Caco-2 (cell line): ENCODE data around the gene CCDC30. TPM values are rescaled to one million over a fixed set of nuclear protein-coding genes. Genes with fewer than 3 reads are reported as not detected.

Experiments
- BruUV-seq: library from RNA; stranded (reverse); fragments of 400-500 nt; replicated peaks from 2 replicates; lab custom pipeline; 2021; lab: Mats Ljungman, UMichigan
- CTCF ChIA-PET: fragments of 300-600 bp; sonication (Branson Sonifier 250); formaldehyde crosslinking; loops from one replicate; lab custom pipeline; 2022; ENCODE audit warnings: antibody characterized with exemption; lab: Charles Lee
- POLR2A ChIA-PET: fragments of 300-600 bp; sonication (Branson Sonifier 250); formaldehyde crosslinking; loops from one replicate; lab custom pipeline; 2022; ENCODE audit warnings: antibody characterized with exemption; lab: Charles Lee
- DNase-seq, 2 experiments: peaks; one replicate each; pipeline versions ENCODE4 v3.0.0 to v3.0.0-alpha.2; 2020 to 2022
- H3K27me3 ChIP-seq: replicated peaks from 2 replicates; pipeline ENCODE4 v1.6.0; 2011; ENCODE audit warnings: low read length; ENCODE audit not compliant: control insufficient read depth, insufficient read depth
- H3K36me3 ChIP-seq: 2 replicates; pipeline ENCODE4 v1.5.1; 2011; ENCODE audit warnings: low read length; ENCODE audit not compliant: control insufficient read depth, insufficient read depth
- H3K4me1 ChIP-seq: fragments of 250-450 bp; sonication (Bioruptor Pico); 2 replicates; pipeline ENCODE4 v1.5.1; 2020; ENCODE audit warnings: mild to moderate bottlenecking
- H3K4me3 ChIP-seq: 2 replicates; pipeline ENCODE4 v1.5.1; 2011; ENCODE audit warnings: low read depth, mild to moderate bottlenecking, control low read depth, low read length
- H3K9me3 ChIP-seq: fragments of 250-450 bp; sonication (Bioruptor Pico); 2 replicates; pipeline ENCODE4 v1.5.1; 2020; ENCODE audit warnings: mild to moderate bottlenecking, moderate library complexity
- H3K27ac Mint-ChIP-seq: one replicate; pipeline ENCODE4 v1.8.0; 2022; ENCODE audit warnings: mixed read lengths; ENCODE audit not compliant: unreplicated experiment
- H3K27me3 Mint-ChIP-seq: one replicate; pipeline ENCODE4 v1.8.0; 2022; ENCODE audit warnings: mixed read lengths; ENCODE audit not compliant: insufficient read depth, unreplicated experiment
- H3K36me3 Mint-ChIP-seq: one replicate; pipeline ENCODE4 v1.8.0; 2022; ENCODE audit warnings: mild to moderate bottlenecking, mixed read lengths; ENCODE audit not compliant: insufficient read depth, unreplicated experiment
- H3K4me1 Mint-ChIP-seq: one replicate; pipeline ENCODE4 v1.8.0; 2022; ENCODE audit warnings: low read depth, mixed read lengths; ENCODE audit not compliant: unreplicated experiment
- H3K4me3 Mint-ChIP-seq: one replicate; pipeline ENCODE4 v1.8.0; 2022; ENCODE audit warnings: mild to moderate bottlenecking, moderate library complexity, mixed read lengths; ENCODE audit not compliant: unreplicated experiment
- H3K9me3 Mint-ChIP-seq: one replicate; pipeline ENCODE4 v1.8.0; 2022; ENCODE audit warnings: mixed read lengths; ENCODE audit not compliant: unreplicated experiment
- intact Hi-C: fragments of 100-400 bp; cut with micrococcal nuclease; formaldehyde crosslinking; loops from one replicate; pipeline ENCODE4 v1.10.0; 2022; ENCODE audit not compliant: unreplicated experiment
- total RNA-seq: library from RNA; stranded (reverse); gene quantifications from 2 replicates; pipeline ENCODE4 v1.2.3, GENCODE V29; 2022
- TF ChIP-seq, protein P1 (sequence below), 2 experiments: fragments of 200-600 bp in 1 of 2; IDR thresholded peaks; 1 replicate in 1 of 2; 2 replicates in 1 of 2; pipeline versions ENCODE4 v1.5.1 to v1.8.0; 2011 to 2022; ENCODE audit warnings: antibody characterized with exemption in 1 of 2, control low read depth in 1 of 2, inconsistent platforms in 1 of 2, low read depth in 1 of 2, low read length in 1 of 2, mild to moderate bottlenecking in 1 of 2, moderate library complexity in 1 of 2; ENCODE audit not compliant: insufficient read depth in 1 of 2, severe bottlenecking in 1 of 2, unreplicated experiment in 1 of 2

Gene CCDC30
- total RNA-seq, 1 experiment from 2014 or later, result 1.3 TPM

DNA sequence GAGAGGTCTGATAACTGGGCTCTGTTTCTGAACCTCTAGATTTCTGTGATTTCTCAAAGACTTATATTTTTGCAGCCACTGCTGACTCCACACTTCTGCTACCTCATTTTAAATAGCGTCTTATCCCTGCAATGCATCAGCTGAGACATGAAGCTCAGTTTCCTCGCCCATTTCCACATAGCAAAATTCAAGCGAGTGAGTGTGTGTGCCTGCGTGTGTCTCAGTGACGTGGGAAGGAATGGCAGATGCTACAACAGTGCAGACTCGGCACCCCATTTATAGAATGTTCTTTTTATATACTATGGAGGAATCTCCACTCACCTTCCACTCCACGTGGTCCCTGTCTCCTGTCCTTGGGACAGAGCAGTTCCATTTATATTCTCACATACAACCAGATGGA lies 43.0 kb upstream of the CCDC30 start:
- intact Hi-C loops, result no loop called here
- Mint-ChIP-seq H3K4me1 (no peaks in the 10 kb centered on the region), H3K36me3 (no peaks in the 10 kb centered on the region), H3K27me3 (no peaks in the 10 kb centered on the region), H3K27ac (no peak overlapping the region), H3K9me3 (no peaks in the 10 kb centered on the region), H3K4me3 (no peak overlapping the region)
- Histone ChIP-seq H3K36me3 (no peaks in the 10 kb centered on the region), H3K9me3 (no peaks in the 10 kb centered on the region), H3K27me3 (no peaks in the 10 kb centered on the region), H3K4me3 (no peak overlapping the region), H3K4me1 (no peaks in the 10 kb centered on the region)
- TF ChIP-seq, protein P1, sequence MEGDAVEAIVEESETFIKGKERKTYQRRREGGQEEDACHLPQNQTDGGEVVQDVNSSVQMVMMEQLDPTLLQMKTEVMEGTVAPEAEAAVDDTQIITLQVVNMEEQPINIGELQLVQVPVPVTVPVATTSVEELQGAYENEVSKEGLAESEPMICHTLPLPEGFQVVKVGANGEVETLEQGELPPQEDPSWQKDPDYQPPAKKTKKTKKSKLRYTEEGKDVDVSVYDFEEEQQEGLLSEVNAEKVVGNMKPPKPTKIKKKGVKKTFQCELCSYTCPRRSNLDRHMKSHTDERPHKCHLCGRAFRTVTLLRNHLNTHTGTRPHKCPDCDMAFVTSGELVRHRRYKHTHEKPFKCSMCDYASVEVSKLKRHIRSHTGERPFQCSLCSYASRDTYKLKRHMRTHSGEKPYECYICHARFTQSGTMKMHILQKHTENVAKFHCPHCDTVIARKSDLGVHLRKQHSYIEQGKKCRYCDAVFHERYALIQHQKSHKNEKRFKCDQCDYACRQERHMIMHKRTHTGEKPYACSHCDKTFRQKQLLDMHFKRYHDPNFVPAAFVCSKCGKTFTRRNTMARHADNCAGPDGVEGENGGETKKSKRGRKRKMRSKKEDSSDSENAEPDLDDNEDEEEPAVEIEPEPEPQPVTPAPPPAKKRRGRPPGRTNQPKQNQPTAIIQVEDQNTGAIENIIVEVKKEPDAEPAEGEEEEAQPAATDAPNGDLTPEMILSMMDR (IDR thresholded peaks at IDR 0.05; ENCODE audit: insufficient read depth in 1 of 2, low read depth in 1 of 2, low read length in 1 of 2, severe bottlenecking in 1 of 2, unreplicated experiment in 1 of 2), result no peak
- no peak for DNase-seq
- POLR2A ChIA-PET, result no interaction called here
- CTCF ChIA-PET, result no interaction called here
- no TSS peak for BruUV-seq

GRCh38 chr1:42420911-42421585 lies 42.0 kb upstream of the CCDC30 start:
- BruUV-seq, result no TSS peak
- Mint-ChIP-seq H3K4me3 (no peak overlapping the region), H3K27ac (no peak overlapping the region), H3K9me3 (no peaks in the 10 kb centered on the region), H3K36me3 (no peaks in the 10 kb centered on the region), H3K4me1 (no peaks in the 10 kb centered on the region), H3K27me3 (no peaks in the 10 kb centered on the region)
- H3K9me3 ChIP-seq, result no peaks in the 10 kb centered on the region
- ChIA-PET POLR2A (no interaction called here), CTCF (no interaction called here)
- TF ChIP-seq, protein P1 (IDR thresholded peaks at IDR 0.05; ENCODE audit: insufficient read depth in 1 of 2, low read depth in 1 of 2, low read length in 1 of 2, severe bottlenecking in 1 of 2, unreplicated experiment in 1 of 2), result no peak
- H3K36me3 ChIP-seq, result no peaks in the 10 kb centered on the region
- intact Hi-C loops, result no loop called here
- no peaks in the 10 kb centered on the region for H3K27me3 ChIP-seq
- H3K4me1 ChIP-seq, result no peaks in the 10 kb centered on the region
- no peak overlapping the region for H3K4me3 ChIP-seq
- no peak for DNase-seq

- H3K27me3 Mint-ChIP-seq, result no peaks in the 10 kb centered on the region
- no peak overlapping the region for H3K27ac Mint-ChIP-seq
- no peak overlapping the region for H3K4me3 Mint-ChIP-seq
- ChIA-PET POLR2A (no interaction called here), CTCF (no interaction called here)
- DNase-seq, result no peak
- Histone ChIP-seq H3K36me3 (no peaks in the 10 kb centered on the region), H3K4me1 (no peaks in the 10 kb centered on the region), H3K4me3 (no peak overlapping the region), H3K27me3 (no peaks in the 10 kb centered on the region), H3K9me3 (no peaks in the 10 kb centered on the region)
- no peaks in the 10 kb centered on the region for H3K4me1 Mint-ChIP-seq
- H3K9me3 Mint-ChIP-seq, result no peaks in the 10 kb centered on the region
- no peaks in the 10 kb centered on the region for H3K36me3 Mint-ChIP-seq
- intact Hi-C loops, result no loop called here
- no TSS peak for BruUV-seq
- TF ChIP-seq, protein P1 (IDR thresholded peaks at IDR 0.05; ENCODE audit: insufficient read depth in 1 of 2, low read depth in 1 of 2, low read length in 1 of 2, severe bottlenecking in 1 of 2, unreplicated experiment in 1 of 2), result no peak
These were observed 40.3 kb upstream of the CCDC30 start for GRCh38 chr1:42422737-42423136.
